ENCODE data around the gene PPIH. TPM values are rescaled to one million over a fixed set of nuclear protein-coding genes. Genes with fewer than 3 reads are reported as not detected.

The PPIH gene
- total and polyA plus RNA-seq, 2 experiments from 2014 or later: 66.5 to 122 TPM

DNA sequence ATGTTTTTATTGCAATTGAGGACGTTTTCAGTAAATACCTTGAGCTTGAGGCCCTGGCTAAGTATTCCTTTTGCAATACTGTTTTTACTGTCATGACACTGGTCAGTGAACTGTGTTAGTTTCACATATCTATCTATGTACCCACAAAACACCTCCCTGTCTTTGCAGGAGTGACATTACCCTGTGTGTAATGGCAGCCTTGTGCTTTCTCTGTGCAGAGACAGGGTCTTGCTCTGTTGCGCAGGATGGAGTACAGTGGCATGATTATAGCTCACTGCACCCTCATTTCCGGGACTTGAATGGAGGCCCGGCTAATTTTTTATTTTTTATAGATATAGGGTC, 32.9 kb downstream of the PPIH start (continued):
- TF ChIP-seq, protein P1, sequence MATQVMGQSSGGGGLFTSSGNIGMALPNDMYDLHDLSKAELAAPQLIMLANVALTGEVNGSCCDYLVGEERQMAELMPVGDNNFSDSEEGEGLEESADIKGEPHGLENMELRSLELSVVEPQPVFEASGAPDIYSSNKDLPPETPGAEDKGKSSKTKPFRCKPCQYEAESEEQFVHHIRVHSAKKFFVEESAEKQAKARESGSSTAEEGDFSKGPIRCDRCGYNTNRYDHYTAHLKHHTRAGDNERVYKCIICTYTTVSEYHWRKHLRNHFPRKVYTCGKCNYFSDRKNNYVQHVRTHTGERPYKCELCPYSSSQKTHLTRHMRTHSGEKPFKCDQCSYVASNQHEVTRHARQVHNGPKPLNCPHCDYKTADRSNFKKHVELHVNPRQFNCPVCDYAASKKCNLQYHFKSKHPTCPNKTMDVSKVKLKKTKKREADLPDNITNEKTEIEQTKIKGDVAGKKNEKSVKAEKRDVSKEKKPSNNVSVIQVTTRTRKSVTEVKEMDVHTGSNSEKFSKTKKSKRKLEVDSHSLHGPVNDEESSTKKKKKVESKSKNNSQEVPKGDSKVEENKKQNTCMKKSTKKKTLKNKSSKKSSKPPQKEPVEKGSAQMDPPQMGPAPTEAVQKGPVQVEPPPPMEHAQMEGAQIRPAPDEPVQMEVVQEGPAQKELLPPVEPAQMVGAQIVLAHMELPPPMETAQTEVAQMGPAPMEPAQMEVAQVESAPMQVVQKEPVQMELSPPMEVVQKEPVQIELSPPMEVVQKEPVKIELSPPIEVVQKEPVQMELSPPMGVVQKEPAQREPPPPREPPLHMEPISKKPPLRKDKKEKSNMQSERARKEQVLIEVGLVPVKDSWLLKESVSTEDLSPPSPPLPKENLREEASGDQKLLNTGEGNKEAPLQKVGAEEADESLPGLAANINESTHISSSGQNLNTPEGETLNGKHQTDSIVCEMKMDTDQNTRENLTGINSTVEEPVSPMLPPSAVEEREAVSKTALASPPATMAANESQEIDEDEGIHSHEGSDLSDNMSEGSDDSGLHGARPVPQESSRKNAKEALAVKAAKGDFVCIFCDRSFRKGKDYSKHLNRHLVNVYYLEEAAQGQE (IDR thresholded peaks at IDR 0.05; ENCODE audit: unreplicated experiment): no peak
- TF ChIP-seq, protein P2, sequence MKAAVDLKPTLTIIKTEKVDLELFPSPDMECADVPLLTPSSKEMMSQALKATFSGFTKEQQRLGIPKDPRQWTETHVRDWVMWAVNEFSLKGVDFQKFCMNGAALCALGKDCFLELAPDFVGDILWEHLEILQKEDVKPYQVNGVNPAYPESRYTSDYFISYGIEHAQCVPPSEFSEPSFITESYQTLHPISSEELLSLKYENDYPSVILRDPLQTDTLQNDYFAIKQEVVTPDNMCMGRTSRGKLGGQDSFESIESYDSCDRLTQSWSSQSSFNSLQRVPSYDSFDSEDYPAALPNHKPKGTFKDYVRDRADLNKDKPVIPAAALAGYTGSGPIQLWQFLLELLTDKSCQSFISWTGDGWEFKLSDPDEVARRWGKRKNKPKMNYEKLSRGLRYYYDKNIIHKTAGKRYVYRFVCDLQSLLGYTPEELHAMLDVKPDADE (IDR thresholded peaks at IDR 0.05): no peak
- TF ChIP-seq EZH2 (IDR thresholded peaks at IDR 0.05; ENCODE audit: low read depth, unreplicated experiment) (no peak), ZNF331 (CRISPR knock-in tag; IDR thresholded peaks at IDR 0.05; ENCODE audit: low read depth) (no peak), STAT1 (IDR thresholded peaks at IDR 0.05; ENCODE audit: unreplicated experiment) (no peak), EZH2phosphoT487 (IDR thresholded peaks at IDR 0.05; ENCODE audit: unreplicated experiment) (no peak), POLR2AphosphoS5 (IDR thresholded peaks at IDR 0.05; ENCODE audit: low read depth) (no peak), NANOG (IDR thresholded peaks at IDR 0.05; ENCODE audit: borderline replicate concordance) (no peak), CREB1 (CRISPR knock-in tag; IDR thresholded peaks at IDR 0.05; ENCODE audit: low read depth) (no peak), ZNF114 (CRISPR knock-in tag; IDR thresholded peaks at IDR 0.05) (no peak)
- TF ChIP-seq, protein P3, sequence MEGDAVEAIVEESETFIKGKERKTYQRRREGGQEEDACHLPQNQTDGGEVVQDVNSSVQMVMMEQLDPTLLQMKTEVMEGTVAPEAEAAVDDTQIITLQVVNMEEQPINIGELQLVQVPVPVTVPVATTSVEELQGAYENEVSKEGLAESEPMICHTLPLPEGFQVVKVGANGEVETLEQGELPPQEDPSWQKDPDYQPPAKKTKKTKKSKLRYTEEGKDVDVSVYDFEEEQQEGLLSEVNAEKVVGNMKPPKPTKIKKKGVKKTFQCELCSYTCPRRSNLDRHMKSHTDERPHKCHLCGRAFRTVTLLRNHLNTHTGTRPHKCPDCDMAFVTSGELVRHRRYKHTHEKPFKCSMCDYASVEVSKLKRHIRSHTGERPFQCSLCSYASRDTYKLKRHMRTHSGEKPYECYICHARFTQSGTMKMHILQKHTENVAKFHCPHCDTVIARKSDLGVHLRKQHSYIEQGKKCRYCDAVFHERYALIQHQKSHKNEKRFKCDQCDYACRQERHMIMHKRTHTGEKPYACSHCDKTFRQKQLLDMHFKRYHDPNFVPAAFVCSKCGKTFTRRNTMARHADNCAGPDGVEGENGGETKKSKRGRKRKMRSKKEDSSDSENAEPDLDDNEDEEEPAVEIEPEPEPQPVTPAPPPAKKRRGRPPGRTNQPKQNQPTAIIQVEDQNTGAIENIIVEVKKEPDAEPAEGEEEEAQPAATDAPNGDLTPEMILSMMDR (conservative IDR thresholded peaks at IDR 0.05; ENCODE audit: low read depth in 2 of 2): no peak

DNA sequence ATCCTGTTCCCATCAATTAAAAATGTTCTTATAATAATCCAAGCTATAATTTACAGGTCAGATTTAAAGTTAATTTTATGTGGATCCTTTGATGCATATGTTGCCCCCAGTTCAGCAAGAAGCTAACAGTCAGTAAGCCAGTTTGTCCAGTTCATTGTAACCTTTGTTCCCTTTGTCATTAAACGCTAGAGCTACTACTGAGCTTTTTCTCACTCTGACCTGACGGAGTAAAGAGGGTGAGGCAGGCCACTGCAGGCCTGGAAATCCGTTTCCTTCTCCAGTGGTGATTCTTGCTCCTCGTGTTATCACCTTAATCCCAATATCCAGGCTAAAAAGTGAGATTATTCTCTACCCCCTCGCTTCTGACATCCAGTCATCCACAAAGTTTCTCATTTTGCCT, 34.2 kb downstream of the PPIH start:
- Histone ChIP-seq H3K4me3 (no peak overlapping the region), H3K9me2 (ENCODE audit: insufficient read depth) (no peaks in the 10 kb centered on the region), H3K4me1 (ENCODE audit: insufficient read depth) (peaks cover 33% of the 10 kb centered on the region), H3K36me3 (ENCODE audit: insufficient read depth) (peaks cover 38% of the 10 kb centered on the region), H3K79me2 (replicated peaks; ENCODE audit: insufficient read depth) (peaks cover 100% of the 10 kb centered on the region), H3K4me2 (peak overlapping the region; percentile 22; the same call in 1 of the 2 replicates), H3K27ac (ENCODE audit: low read depth) (peak overlapping the region; percentile 46; the same call in 1 of the 2 replicates), H3F3A (replicated peaks; ENCODE audit: low read depth) (peaks cover 4% of the 10 kb centered on the region; the same call in 1 of the 2 replicates), H3K27me3 (ENCODE audit: insufficient read depth) (no peaks in the 10 kb centered on the region), H4K20me1 (replicated peaks; ENCODE audit: insufficient read depth) (peaks cover 87% of the 10 kb centered on the region), H2AFZ (no peak overlapping the region)
- Mint-ChIP-seq H3K9me3 (no peaks in the 10 kb centered on the region), H3K36me3 (ENCODE audit: low read depth) (peaks cover 58% of the 10 kb centered on the region), H3K4me1 (peaks cover 46% of the 10 kb centered on the region), H3K4me3 (peak overlapping the region; percentile 20), H3K27me3 (ENCODE audit: insufficient read depth, low read depth, poor library complexity) (no peaks in the 10 kb centered on the region), H3K27ac (peak overlapping the region; percentile 54)
- TF ChIP-seq, protein P1 (IDR thresholded peaks at IDR 0.05; ENCODE audit: unreplicated experiment): no peak
- DNase-seq (ENCODE audit: low spot score) (peak; percentile 38), ATAC-seq (peak; percentile 74)

Measured in GM23338 (cell line).